OCI-LY7 (cell line): ENCODE data around the gene DNAJB12. TPM values are rescaled to one million over a fixed set of nuclear protein-coding genes. Genes with fewer than 3 reads are reported as not detected.

Experiments
- BruUV-seq: library from RNA; stranded (reverse); fragments of 400-500 nt; replicated peaks from 2 replicates; lab custom pipeline; 2021; lab: Mats Ljungman, UMichigan
- CTCF ChIA-PET: fragments of 300-600 bp; sonication (Branson Sonifier 250); formaldehyde crosslinking; loops from one replicate; lab custom pipeline; 2022; ENCODE audit warnings: antibody characterized with exemption; ENCODE audit not compliant: unreplicated experiment; lab: Charles Lee
- POLR2A ChIA-PET: fragments of 300-600 bp; sonication (Branson Sonifier 250); formaldehyde crosslinking; loops from one replicate; lab custom pipeline; 2022; ENCODE audit warnings: antibody characterized with exemption; lab: Charles Lee
- DNase-seq: peaks from one replicate; pipeline ENCODE4 v3.0.0-alpha.2; 2015; ENCODE audit warnings: low spot score
- H2AFZ ChIP-seq: fragments of 200-600 bp; sonication (generic), shearing (Covaris generic); 2 replicates; pipeline ENCODE4 v1.6.1; 2014; ENCODE audit warnings: mild to moderate bottlenecking, antibody characterized with exemption, low read length, moderate library complexity
- H3K27ac ChIP-seq: fragments of 200-600 bp; sonication (generic); 2 replicates; pipeline ENCODE4 v1.5.1; 2014; ENCODE audit warnings: mixed run types, low read depth, mild to moderate bottlenecking, moderate library complexity, low read length, inconsistent platforms; ENCODE audit not compliant: poor library complexity, severe bottlenecking
- H3K36me3 ChIP-seq: fragments of 200-600 bp; sonication (generic); 2 replicates; pipeline ENCODE4 v1.6.1; 2014; ENCODE audit warnings: mild to moderate bottlenecking, antibody characterized with exemption, low read length, moderate library complexity, mixed read lengths; ENCODE audit not compliant: insufficient read depth
- H3K4me1 ChIP-seq: fragments of 200-600 bp; sonication (generic); 2 replicates; pipeline ENCODE4 v1.5.1; 2014; ENCODE audit warnings: mild to moderate bottlenecking, low read length; ENCODE audit not compliant: insufficient read depth, poor library complexity, severe bottlenecking
- H3K4me2 ChIP-seq: fragments of 200-600 bp; sonication (generic); 2 replicates; pipeline ENCODE4 v1.6.1; 2014; ENCODE audit warnings: mild to moderate bottlenecking, low read length
- H3K4me3 ChIP-seq: fragments of 200-600 bp; sonication (generic); 2 replicates; pipeline ENCODE4 v1.5.1; 2014; ENCODE audit warnings: mild to moderate bottlenecking, low read depth, low read length; ENCODE audit not compliant: poor library complexity, severe bottlenecking
- H3K79me2 ChIP-seq: fragments of 200-600 bp; sonication (generic); 2 replicates; pipeline ENCODE4 v1.6.1; 2016; ENCODE audit warnings: low read depth, mild to moderate bottlenecking, low read length, moderate library complexity, mixed read lengths; ENCODE audit not compliant: insufficient read depth
- H3K9me2 ChIP-seq: fragments of 200-600 bp; sonication (generic); 2 replicates; pipeline ENCODE4 v1.6.1; 2016; ENCODE audit warnings: mild to moderate bottlenecking, low read length, mixed read lengths; ENCODE audit not compliant: insufficient read depth
- H3K9me3 ChIP-seq: fragments of 200-600 bp; sonication (generic); 2 replicates; pipeline ENCODE4 v1.6.1; 2014; ENCODE audit warnings: mild to moderate bottlenecking, mixed run types, low read length, mixed read lengths
- H4K20me1 ChIP-seq: fragments of 200-600 bp; sonication (generic); 2 replicates; pipeline ENCODE4 v1.6.1; 2014; ENCODE audit warnings: mild to moderate bottlenecking, antibody characterized with exemption, low read length, moderate library complexity, mixed read lengths; ENCODE audit not compliant: insufficient read depth
- CTCF ChIP-seq: fragments of 200-600 bp; sonication (generic); conservative IDR thresholded peaks from 2 replicates; pipeline ENCODE4 v1.5.1; 2014; ENCODE audit warnings: mild to moderate bottlenecking, antibody characterized with exemption, low read length, moderate library complexity, mixed read lengths
- EZH2phosphoT487 ChIP-seq: fragments of 200-600 bp; sonication (generic); IDR thresholded peaks from 2 replicates; pipeline ENCODE4 v1.6.1; 2018; ENCODE audit warnings: low read depth, borderline replicate concordance, mild to moderate bottlenecking, mixed run types, antibody characterized with exemption, low read length, moderate library complexity, mixed read lengths
- intact Hi-C: fragments of 100-400 bp; cut with micrococcal nuclease; formaldehyde crosslinking; loops from one replicate; pipeline ENCODE4 v1.10.0; 2022; ENCODE audit not compliant: unreplicated experiment
- total RNA-seq, 2 experiments: library from RNA; depleted of rRNA in 1 of 2; stranded (reverse); fragments of >200 nt in 1 of 2; shearing (Covaris generic) in 1 of 2; gene quantifications; 2 replicates each; pipeline ENCODE4 v1.2.3, GENCODE V29; 2014 to 2022

The DNAJB12 gene
- total RNA-seq, 2 experiments from 2014 or later = 27.4 to 28.3 TPM

- Histone ChIP-seq H3K9me3 (no peaks in the 10 kb centered on the region), H3K79me2 (no peaks in the 10 kb centered on the region), H3K36me3 (no peaks in the 10 kb centered on the region), H3K4me1 (no peaks in the 10 kb centered on the region), H3K4me3 (no peak overlapping the region), H3K27ac (no peak overlapping the region), H2AFZ (no peak overlapping the region), H4K20me1 (no peaks in the 10 kb centered on the region), H3K9me2 (no peaks in the 10 kb centered on the region), H3K4me2 (no peak overlapping the region)
- CTCF ChIA-PET = no interaction called here
- TF ChIP-seq CTCF = no peak
- no peak for TF ChIP-seq EZH2phosphoT487
- DNase-seq = no peak
- BruUV-seq = no TSS peak
- intact Hi-C loops = no loop called here
- POLR2A ChIA-PET = interaction anchor here (0.5 kb wide), 1 partner anchor 8 kb away, joined by 3 read pairs; no protein-coding TSS in a partner anchor
Measured at GRCh38 chr10:72379062-72379461, 24.3 kb upstream of the DNAJB12 start.

GRCh38 chr10:72375585-72375984 lies 20.9 kb upstream of the DNAJB12 start:
- Histone ChIP-seq H3K79me2 (no peaks in the 10 kb centered on the region), H3K4me3 (no peak overlapping the region), H2AFZ (no peak overlapping the region), H3K4me1 (no peaks in the 10 kb centered on the region), H3K9me2 (no peaks in the 10 kb centered on the region), H3K4me2 (no peak overlapping the region), H4K20me1 (no peaks in the 10 kb centered on the region), H3K27ac (no peak overlapping the region), H3K36me3 (no peaks in the 10 kb centered on the region), H3K9me3 (no peaks in the 10 kb centered on the region)
- intact Hi-C loops = no loop called here
- BruUV-seq = no TSS peak
- no peak for DNase-seq
- no peak for TF ChIP-seq EZH2phosphoT487
- peak; percentile 30; the same call in 1 of the 2 replicates for TF ChIP-seq CTCF
- POLR2A ChIA-PET = interaction anchor here (0.6 to 1.0 kb wide), 2 partner anchors 12 to 703 kb away, joined by 3 to 8 read pairs; no protein-coding TSS in a partner anchor
- CTCF ChIA-PET = no interaction called here

- ChIA-PET CTCF (no interaction called here), POLR2A (interaction anchor here (0.6 kb wide), 1 partner anchor 615 kb away, joined by 3 read pairs; no protein-coding TSS in a partner anchor)
- TF ChIP-seq EZH2phosphoT487 (no peak), CTCF (no peak)
- no peak for DNase-seq
- H3K4me1 ChIP-seq = no peaks in the 10 kb centered on the region
- H3K27ac ChIP-seq = no peak overlapping the region
- H3K4me3 ChIP-seq = no peak overlapping the region
- no peak overlapping the region for H3K4me2 ChIP-seq
- H2AFZ ChIP-seq = no peak overlapping the region
- H3K9me3 ChIP-seq = no peaks in the 10 kb centered on the region
- intact Hi-C loops = no loop called here
- BruUV-seq = no TSS peak
- H3K36me3 ChIP-seq = no peaks in the 10 kb centered on the region
- no peaks in the 10 kb centered on the region for H3K79me2 ChIP-seq
- no peaks in the 10 kb centered on the region for H3K9me2 ChIP-seq
- H4K20me1 ChIP-seq = no peaks in the 10 kb centered on the region
Measured at GRCh38 chr10:72375173-72375572, 20.5 kb upstream of the DNAJB12 start.
